Bronchial epithelial cell (primary cell): ENCODE results near the gene OSBPL1A. TPM values are rescaled to one million over a fixed set of nuclear protein-coding genes. Genes with fewer than 3 reads are reported as not detected.
A peak's percentile ranks its signal among the peaks of the same experiment; 100 is the strongest.

Experiments
- DNase-seq: peaks from one replicate; pipeline ENCODE4 v3.0.0-alpha.2; 2010; ENCODE audit warnings: low read depth
- FAIRE-seq: peaks from 2 replicates; lab custom pipeline; 2011; peaks lifted over from hg19 to GRCh38; lab: Jason Lieb, UNC
- H3K27me3 ChIP-seq: 2 replicates; pipeline ENCODE4 v1.5.1; 2011; ENCODE audit warnings: low read length; ENCODE audit not compliant: control insufficient read depth, insufficient read depth
- H3K36me3 ChIP-seq: 2 replicates; pipeline ENCODE4 v1.5.1; 2011; ENCODE audit warnings: low read length; ENCODE audit not compliant: control insufficient read depth, insufficient read depth
- H3K4me3 ChIP-seq: 2 replicates; pipeline ENCODE4 v1.5.1; 2011; ENCODE audit warnings: mild to moderate bottlenecking, low read depth, low read length, control low read depth
- CTCF ChIP-seq: IDR thresholded peaks from 2 replicates; pipeline ENCODE4 v1.5.1; 2011; ENCODE audit warnings: mild to moderate bottlenecking, moderate library complexity, low read length, control low read depth, inconsistent platforms; ENCODE audit not compliant: insufficient read depth, severe bottlenecking
- total RNA-seq: library from RNA; depleted of rRNA; stranded (reverse); fragments of >200 nt; gene quantifications from 2 replicates; pipeline ENCODE4 v1.2.1, GENCODE V29; 2014

OSBPL1A gene
- 22.6 and 23.8 TPM in 2 replicates for total RNA-seq

GRCh38 chr18:24397694-24398368 is at the start of gene OSBPL1A:
Gene OSBPL1A (minus strand): TSS chr18:24397824. CDS start chr18:24377533, 20,291 bp downstream.
- Histone ChIP-seq H3K36me3 (no peaks in the 10 kb centered on the region), H3K4me3 (peak within 1 kb of the TSS; percentile 83), H3K27me3 (no peaks in the 10 kb centered on the region)
- DNase-seq, result peak; percentile 73
- no peak for FAIRE-seq
- no peak for TF ChIP-seq CTCF

GRCh38 chr18:24446953-24447538 is 49.4 kb upstream of the OSBPL1A start:
- no peak for FAIRE-seq
- H3K4me3 ChIP-seq, result no peak overlapping the region
- TF ChIP-seq CTCF, result no peak
- H3K27me3 ChIP-seq, result no peaks in the 10 kb centered on the region
- peaks cover 1% of the 10 kb centered on the region for H3K36me3 ChIP-seq
- no peak for DNase-seq

GRCh38 chr18:24446453-24446852 is 48.8 kb upstream of the OSBPL1A start:
- Histone ChIP-seq H3K27me3 (no peaks in the 10 kb centered on the region), H3K36me3 (peaks cover 1% of the 10 kb centered on the region), H3K4me3 (no peak overlapping the region)
- DNase-seq (no peak), FAIRE-seq (no peak)
- TF ChIP-seq CTCF, result no peak

DNA sequence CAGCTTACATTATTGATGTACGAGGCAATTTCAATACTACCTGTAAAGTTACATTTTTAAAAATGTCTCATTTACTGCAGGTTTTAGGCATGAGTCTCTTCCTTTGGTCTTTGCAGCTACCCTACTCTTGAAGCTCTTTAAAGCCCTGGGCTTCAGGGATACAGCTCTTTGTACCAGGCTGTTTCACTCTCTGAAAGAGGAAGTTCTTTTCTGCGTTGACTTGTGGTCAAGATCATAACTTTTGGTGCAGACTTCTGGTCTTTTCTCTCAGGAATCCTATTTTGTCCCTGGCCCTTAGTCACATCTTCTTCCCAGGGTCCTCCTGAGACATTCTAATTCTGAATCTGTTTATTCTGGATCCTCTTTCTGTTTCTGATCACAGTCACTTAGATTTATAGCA is 46.2 kb upstream of the OSBPL1A start:
- DNase-seq, result no peak
- Histone ChIP-seq H3K27me3 (no peaks in the 10 kb centered on the region), H3K4me3 (no peak overlapping the region), H3K36me3 (peaks cover 5% of the 10 kb centered on the region)
- TF ChIP-seq CTCF, result no peak
- no peak for FAIRE-seq

GRCh38 chr18:24436939-24437338 is 39.3 kb upstream of the OSBPL1A start:
- H3K27me3 ChIP-seq, result no peaks in the 10 kb centered on the region
- no peak overlapping the region for H3K4me3 ChIP-seq
- no peak for FAIRE-seq
- H3K36me3 ChIP-seq, result peaks cover 5% of the 10 kb centered on the region
- TF ChIP-seq CTCF, result no peak
- DNase-seq, result no peak
